HG03571 (cell line): Measurements from ENCODE around the gene PIF1.

Experiments
- ATAC-seq: cut with Tn5 transposase; IDR thresholded peaks from one replicate; pipeline ENCODE4 v1.9.1; 2021; ENCODE audit not compliant: unreplicated experiment

The PIF1 gene

GRCh38 chr15:64825431-64826294, at the start of gene PIF1:
PIF1 (minus strand) TSS chr15:64825647; CDS start chr15:64824335, 1,312 bp downstream.
- peak; percentile 82 for ATAC-seq

DNA sequence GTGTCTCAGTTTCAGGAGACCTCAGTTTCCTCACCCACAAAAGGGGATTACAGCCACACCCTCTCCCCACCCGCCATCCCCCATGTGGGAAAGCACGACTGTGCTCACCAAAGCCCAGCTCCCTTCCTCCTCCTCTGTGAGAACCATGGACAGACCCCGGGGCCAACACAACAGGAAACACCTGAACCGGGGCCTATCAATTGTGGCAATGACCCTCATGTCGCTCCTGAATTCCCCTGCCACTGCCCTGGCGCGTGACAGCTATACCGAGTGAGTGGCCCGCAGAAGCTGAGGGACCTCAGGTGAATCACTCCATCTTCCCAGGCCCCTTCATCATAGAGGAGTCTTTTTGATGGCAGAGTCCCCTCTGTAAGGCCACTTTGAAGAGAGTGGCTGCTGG, 44.9 kb upstream of the PIF1 start:
- ATAC-seq, result no peak

- ATAC-seq, result no peak
These were observed 44.1 kb upstream of the PIF1 start for GRCh38 chr15:64869501-64869900.

DNA sequence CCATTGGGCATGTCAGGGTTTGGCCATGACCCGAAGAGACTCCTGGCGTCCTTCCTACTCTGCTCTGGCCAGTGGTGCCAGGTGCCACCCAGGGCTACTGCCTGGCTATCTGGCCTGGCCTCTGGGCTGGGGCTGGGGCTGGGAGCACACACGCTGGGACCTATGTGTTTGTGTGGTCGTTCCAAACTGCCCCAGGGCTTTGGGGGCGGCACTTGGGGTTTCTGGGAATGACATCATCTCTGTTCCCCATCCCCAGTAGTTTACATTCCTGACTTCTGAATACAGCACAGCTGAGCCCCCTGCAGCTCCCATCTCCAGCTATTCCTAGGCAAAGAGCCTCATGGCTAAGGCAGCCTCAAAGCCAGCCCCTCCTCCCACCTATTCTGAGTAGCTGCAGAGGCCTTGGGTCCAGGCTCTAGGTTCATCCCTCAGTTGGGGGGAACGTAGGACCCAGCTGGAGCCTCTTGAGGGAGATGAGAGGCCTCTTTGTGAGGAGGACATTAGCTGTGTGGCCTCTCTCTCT, 40.6 kb upstream of the PIF1 start:
- ATAC-seq, result no peak

GRCh38 chr15:64865126-64865997, 39.9 kb upstream of the PIF1 start:
- no peak for ATAC-seq

DNA sequence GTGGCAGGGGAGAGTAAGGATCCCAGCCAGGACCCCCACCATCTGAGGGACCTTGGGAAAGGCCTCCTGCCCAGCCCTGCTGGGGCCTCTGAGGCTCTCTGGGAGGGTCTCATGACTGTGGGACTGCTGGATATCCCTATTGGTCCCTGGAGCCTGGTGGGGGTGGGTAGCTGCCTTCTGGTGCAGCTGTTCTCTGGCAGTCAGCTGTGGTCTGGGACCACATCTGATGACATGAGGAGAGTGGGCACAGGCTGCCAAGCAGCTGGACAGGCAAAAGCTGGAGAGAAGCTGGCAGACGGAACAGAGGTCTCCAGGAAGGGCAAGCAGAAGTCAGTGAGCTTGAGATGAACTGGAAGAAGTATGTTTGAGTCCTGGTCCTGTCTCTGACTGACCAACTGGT, 38.6 kb upstream of the PIF1 start:
- ATAC-seq, result no peak

GRCh38 chr15:64862408-64862807, 37.0 kb upstream of the PIF1 start:
- no peak for ATAC-seq

DNA sequence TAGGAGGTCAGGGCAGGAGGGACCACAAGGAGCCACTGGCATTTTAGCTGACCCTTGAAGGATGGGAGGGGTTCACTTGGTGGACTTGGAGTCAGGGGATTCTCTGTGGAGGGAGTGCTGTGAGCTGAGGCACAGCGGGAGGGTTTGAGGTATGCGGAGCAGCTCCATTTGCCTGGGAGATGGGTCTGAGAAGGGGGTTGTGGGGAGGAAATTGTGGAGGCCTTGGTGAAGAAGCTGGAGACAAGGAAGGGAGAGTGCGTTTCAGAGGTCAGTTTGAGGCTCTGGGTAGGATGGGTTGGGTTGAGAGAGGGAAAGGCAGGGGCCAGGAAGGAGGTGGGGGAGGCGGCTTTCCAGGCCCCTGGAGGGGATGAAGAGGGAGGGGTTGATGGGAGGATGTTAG, 36.5 kb upstream of the PIF1 start:
- no peak for ATAC-seq

DNA sequence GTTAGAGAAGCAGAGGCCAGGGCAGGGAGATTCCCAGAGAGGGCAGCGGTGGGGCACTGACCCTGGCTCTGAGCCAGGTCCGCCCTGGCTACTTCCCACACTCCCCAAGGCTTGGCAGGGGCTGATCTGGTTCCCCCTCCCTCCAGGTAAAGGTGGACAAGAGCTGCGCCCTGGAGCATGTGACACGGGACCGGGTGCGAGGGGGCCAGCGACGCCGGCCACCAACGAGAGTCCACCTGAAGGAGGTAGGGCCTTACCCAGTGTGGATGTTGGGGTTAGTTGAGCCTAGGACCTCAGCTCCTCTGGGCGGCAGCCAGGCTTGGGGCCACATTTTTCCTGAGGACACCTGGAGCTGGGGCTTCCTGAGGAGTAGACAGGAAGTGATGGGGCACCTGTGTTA, 35.9 kb upstream of the PIF1 start:
- no peak for ATAC-seq

DNA sequence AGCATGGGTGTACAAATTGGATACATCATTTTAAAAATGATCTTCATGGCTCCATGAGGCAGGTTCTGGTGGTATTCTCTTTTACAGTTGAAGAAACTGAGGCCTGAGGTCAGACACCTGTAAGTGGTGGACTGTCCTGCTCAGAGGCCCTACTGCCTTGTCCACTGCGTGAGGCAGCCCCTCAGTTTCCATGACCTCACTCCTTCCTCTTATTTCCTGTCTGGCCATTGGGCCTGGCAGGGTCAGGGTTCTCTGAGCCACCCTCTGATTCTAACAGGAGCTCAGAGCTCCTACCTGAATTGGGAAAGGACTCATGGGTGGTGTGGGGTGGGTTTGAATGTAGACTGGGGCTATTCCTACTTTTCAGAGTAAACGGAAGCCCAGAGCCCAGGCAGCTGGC, 33.8 kb upstream of the PIF1 start:
- no peak for ATAC-seq

- no peak for ATAC-seq
These were observed 32.7 kb upstream of the PIF1 start for GRCh38 chr15:64858021-64858575.

GRCh38 chr15:64857421-64857820, 32.0 kb upstream of the PIF1 start:
- no peak for ATAC-seq

GRCh38 chr15:64856429-64857145, 31.1 kb upstream of the PIF1 start:
- no peak for ATAC-seq

DNA sequence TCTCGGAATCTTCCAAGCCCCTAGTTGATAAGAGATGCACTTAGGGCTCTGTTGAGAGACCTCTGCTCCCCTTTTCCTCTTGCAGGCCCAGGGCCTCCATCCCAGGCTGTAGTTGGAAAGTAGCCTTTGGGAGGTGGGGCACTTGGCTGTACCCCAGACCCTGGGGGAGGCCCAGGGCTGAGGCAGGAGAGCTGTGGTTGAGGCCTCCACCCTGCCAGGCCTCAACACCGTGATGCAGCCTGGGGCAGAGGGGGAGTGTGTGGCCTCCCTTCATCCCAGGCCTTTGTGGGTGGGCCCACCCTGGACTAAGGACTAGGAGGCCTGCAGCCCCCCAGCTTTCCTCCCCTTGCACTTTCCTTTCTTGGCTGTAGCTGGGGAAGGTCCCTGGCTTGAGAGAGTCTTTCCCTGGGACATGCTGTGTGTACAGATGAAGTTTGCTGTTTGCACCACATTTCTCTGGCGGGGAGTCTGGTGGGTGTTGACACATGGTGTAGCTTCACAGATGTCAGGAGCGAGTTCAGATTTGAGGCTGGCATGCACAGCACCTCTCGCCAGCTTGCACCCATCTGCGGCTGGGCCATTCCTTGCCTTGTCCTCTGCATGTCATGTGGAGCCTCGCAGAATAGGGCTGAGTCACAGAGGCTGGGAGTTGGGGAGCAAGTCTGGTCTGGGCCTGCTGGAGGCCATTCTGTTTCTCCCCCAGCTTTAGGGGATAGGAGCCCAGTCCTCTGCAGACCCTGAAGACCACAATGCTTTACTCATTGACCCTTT, 29.9 kb upstream of the PIF1 start:
- ATAC-seq, result no peak

GRCh38 chr15:64854526-64854925, 29.1 kb upstream of the PIF1 start:
- no peak for ATAC-seq

- no peak for ATAC-seq
These were observed 28.6 kb upstream of the PIF1 start for GRCh38 chr15:64854041-64854440.

DNA sequence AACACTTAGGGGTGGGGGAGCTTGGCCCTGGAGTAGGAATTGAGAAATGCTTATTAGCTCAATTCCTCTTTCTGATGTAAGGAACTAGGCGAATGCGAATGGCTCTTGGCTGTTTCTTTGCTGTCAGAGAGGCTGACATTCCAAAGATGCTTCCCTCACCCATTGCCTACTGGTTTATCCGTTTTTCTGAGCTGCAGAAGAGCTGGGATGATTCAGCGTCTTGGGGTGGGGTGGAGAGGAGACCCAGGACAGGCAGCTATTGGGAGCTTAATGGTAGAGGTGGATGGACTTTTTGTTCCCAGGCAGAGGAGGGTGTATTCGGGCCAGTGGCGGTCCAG, 26.0 kb upstream of the PIF1 start:
- no peak for ATAC-seq

- no peak for ATAC-seq
These were observed 25.5 kb upstream of the PIF1 start for GRCh38 chr15:64850778-64851502.

DNA sequence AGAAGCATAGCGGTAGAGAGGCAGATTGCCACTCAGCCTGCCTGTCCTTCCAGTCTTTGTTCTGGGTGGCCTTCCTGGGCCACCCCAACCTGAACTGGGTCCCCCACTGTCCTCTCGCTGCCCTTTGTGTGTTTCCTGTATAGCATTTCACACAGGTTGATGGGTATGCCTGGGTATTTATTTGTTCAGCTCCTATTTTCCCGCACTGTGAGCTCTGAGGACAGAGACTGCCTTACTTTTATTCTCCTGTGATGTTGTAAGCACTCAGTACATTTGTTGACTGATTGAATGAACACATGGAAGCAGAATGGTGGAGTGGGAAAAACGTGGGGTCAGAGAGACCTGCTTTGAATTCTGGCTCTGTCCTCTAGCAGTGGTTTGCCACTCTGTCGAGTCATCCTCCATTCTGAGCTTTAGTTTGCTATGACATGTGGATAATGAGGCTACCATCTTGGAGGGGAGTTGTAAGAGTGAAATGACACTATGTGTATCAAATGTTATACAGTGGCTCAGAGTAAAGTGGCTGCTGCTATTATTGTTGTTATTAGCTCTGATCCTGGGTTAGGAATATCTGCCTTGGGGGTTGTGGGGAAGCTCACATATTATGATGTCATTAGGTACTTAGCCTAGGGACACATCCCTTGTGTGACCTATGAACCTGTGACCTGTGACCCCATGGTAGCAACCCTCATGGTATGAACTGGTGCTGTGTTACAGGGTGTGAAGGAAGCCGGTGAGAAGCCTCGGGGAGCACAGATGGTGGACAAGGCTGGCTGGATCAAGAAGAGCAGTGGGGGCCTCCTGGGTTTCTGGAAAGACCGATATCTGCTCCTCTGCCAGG, 22.6 kb upstream of the PIF1 start:
- ATAC-seq, result no peak
